Amniotic epithelial cell (primary cell): ENCODE data around the gene DCTPP1.
A peak's percentile ranks its signal among the peaks of the same experiment; 100 is the strongest.

ENCODE experiments used
- DNase-seq: peaks from one replicate; pipeline ENCODE4 v3.0.0-alpha.2; 2010; ENCODE audit warnings: low read depth

Gene DCTPP1

DNA sequence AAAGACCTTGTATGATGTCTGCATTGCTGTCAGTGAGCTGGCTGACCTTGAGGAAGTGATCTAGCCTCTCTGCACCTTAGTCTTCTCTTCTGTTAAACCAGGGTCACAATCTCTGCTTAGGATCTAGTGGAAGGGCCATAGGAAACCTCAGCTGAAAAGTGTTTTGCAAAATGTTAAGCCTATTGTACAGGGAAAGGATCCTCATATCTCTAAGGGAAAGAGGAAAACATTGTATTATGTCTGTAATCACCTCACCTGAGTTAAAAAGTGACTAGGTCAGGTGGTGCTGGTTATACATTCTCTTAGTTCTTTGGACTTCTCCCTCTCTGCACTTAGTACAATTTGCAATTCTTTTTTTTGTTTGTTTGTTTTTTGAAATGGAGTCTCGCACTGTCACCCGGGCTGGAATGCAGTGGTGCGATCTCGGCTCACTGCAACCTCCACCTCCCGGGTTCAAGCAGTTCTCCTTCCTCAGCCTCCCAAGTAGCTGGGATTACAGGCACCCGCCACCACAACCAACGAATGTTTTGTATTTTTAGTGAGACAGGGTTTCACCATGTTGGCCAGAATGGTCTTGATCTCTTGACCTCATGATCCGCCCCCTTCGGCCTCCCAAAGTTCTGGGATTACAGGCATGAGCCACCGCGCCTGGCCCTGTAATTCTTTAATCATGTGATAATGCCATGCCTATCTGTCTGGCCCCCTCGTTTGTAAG is 17.8 kb upstream of the DCTPP1 start:
- no peak for DNase-seq

DNA sequence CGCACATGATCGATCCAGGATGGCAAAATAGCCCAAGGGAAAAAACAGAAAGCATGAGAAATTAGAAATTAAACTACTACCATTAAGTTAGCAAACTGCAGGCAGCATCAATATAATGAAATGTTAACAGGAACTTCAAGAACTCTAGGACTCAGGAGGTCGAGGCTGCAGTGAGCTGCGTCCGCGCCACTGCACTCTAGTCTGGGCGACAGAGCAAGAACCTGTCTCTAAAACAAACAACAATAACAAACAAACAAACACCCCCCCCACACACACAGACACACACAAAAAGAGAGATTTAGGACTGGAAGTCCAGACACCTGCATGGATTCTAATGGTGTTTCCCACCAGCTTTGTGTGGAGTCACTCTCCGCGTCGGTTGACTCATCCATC is 16.4 kb upstream of the DCTPP1 start:
- no peak for DNase-seq

DNA sequence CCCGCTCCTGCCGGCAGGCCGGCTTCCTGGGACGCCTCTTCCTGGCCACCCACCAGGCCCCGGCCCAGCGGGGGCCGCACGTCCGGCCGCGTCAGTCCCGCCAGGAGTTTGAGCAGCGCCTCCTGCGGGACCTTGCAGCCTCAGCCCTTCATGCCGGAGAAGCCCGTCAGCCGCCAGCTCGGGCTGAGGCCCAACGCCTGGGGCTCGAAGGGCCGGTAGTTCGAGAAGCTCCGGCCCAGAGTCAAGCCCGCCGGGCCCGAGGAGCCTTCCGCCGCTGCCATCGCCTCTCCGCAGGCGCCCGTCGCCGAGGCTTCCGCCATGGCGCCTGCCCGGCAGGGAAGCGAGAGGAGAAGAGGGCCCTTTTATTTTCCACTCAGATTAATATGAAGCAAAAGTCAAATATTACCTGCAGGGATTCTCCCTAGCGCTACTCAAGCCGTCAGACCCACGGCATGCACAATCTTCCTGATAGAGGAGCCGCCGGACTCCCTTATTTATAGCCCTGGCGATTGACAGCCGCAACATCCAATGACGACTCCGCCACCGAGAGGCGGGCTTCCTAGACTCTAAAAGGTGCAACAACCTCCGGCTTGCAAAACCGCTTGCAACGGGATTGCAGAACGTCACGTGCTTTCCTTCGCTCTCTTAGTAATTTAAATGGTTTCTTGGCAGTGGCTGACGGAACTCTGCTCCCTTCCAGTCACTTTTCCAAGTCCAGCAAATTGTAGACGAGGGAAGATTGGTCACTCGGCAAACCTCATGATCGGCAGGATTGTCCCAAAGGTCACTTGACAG is 15.8 kb upstream of the DCTPP1 start, which contains the start of gene SEPHS2:
Gene SEPHS2 (minus strand): TSS at position 467 of the 795 bp plus-strand sequence. CDS start 147 bp downstream, at position 320.
- peak; percentile 98 for DNase-seq

DNA sequence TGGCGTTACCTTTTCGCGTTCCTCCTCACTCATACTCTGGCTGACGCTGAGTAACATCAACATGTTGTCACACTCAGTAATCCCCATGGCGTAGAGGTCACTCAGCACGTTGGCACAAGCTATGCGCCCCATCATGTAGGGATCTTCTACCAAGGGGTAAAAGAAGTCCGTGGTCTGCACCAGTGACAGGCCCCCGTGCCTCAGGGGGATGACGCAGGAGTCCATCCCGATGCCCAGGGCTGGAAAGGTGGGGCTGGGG is 15.2 kb upstream of the DCTPP1 start:
- DNase-seq: no peak

DNA sequence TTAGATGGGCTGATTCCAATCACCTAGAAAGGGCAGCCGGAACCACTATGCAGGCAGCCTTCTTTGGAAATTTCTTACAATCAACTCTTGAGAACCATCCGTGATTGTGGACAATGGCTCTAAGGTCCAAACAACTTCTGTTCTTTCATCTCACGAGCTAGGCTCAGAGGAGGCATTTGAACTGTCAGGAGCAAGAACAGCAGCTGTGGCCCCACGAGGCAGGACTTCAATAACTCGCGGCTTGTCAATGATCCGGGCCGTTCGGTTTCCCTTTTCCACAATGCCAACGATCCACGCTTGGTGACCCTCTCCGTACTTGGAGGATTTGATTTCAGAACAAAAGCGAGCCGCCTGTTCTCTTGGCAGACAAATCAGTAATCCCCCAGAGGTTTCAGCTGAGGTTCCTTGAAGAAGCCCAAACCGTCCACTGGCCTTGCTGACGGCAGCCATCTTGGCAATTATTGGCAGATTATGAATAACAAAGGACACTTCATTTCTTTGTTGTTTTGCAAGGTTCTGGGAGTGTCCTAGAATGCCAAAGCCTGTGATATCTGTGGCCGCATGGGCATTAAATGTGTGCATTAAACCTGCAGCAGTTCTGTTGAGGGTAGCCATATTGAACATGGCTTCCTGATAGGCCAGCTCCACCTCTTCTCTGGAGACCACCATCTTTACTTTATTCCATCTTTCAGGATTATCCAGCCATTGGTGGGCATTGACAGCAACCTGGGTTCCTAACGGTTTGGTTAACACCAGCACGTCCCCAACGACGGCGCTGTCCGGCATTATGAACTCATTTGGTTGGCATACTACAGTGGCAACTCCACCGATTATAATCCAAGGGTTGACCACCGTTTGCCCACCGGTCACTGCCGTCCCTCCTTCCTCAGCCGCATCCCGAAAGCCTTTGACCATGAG is 14.7 kb upstream of the DCTPP1 start:
- no peak for DNase-seq

DNA sequence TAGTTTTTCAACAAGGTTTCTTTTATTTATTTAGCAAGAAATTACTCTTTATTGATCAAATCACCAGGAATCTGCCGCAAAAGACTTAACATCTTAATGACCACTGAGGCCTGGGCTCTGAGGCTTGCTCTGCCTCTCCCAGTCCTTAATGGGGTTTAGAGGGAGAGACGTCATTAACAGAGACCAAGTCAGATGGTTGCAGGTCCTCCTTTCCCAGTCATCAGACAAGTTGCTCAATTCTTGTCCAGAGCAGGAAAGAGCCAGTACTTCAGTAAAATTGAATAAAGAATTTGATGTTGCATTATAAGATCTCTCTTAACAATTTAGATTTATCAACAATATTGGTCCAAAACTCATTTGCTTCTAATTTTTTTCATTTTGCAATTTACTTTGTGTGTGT is 13.8 kb upstream of the DCTPP1 start:
- DNase-seq: no peak

DNA sequence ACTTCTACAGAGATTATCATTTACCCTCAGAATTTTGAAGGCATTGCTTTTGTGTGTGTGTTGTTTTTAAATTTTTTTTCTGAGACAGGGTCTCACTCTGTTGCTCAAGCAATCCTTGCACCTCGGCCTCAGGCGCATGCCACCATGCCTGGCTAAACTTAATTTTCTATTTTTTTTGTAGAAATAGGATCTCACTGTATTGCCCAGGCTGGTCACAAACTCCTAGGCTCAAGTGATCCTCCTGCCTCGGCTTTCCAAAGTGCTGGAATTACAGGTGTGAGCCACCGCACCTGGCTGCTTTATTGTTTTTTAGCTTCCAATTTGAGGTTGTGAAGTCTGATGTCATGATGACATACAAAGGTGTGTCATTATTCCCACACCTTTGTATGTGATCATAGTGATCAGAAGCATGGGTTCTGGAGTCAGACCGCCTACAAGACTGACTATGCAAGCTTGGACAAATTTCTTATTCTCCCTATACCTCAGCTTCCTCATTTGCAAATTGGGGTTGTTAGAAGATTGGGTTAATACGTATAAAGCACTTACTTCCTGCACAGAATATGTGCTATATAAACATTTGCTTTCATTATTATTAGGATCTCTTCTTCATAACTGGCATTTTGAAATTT is 10.0 kb upstream of the DCTPP1 start:
- DNase-seq: no peak

DNA sequence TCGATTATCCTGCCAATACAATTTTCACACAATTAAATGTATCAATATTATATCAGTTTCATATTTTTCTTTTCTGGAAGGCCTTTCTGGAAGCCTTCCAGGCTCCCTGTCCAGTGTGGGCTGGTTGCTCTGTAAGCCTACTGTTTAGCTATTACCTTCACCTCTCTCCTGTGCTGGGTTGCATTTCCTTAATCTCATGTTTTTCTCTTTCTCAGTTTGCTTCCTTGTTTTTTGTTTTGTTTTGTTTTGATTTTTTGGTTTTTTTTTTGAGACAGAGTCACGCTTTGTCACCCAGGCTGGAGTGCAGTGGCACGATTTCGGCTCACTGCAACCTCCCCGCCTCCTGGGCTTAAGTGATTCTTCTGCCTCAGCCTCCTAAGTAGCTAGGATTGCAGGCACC is 9.0 kb upstream of the DCTPP1 start:
- DNase-seq: no peak

DNA sequence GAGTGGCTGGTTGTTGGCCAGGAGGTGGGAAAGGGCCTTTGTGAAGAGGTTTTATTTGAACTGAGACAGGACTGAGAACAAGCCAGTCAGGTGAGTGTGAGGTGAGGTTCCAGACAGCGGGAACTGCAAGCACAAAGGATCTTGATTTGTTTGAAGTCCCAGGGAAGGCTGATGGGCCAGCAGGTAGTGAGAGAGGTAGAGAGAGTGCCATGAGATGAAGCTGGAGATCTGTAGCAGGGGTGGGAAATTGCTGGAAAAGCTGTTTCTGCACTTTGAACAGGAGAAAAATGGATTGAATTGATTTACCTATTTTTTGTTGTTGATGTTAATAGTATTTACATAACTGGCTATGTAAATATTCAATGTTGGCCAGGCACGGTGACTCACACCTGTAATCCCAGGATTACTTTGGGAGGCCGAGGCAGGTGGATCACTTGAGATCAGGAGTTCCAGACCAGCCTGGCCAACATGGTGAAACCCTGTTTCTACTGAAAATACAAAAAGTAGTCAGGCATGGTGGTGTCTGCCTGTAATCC is 7.7 kb upstream of the DCTPP1 start:
- DNase-seq: no peak

DNA sequence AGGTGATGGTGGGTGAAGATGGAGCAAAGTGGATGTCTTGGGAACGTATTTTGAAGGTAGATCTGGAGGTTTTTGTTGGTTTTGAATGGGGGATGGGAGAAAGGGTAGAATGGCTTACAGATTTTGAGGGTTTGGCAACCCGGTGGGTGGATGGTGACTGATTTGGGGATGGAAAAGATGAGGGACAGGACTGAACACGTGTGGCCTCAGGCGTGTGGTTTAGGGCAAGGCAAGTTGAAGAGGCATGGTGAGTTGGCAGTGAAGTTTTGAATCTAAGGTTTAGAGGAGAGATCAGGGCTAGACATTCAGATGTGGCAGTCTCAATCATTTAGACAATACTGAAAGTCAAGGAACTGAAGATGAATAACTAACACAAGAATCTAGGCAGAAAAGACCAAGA is 5.0 kb upstream of the DCTPP1 start:
- DNase-seq: no peak

DNA sequence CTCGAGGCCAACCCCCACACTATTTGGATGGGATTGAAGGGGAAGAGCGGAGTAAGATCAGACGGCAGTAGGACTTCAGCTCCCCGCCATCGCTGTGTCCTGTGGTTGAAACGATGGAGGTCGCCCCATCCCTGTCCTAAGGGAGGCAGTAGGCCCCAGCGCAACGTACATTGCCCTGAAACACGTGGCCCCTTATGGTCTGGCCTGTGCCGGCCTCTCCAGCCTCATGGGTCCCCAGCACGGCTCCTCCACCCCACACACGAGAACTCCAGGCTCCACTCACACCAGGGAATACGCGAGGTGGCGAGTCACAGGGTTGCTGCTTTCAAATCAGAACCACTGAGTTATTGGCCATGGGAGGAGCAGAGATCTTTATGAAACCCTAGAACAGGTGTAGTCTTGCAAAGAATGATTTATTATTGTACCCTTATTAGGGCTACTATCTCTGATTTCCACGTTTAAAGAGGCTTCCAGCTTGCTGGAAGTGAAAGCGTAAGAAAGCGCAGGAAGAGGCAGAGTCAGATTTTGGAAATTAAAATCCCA is 669 bp upstream of the DCTPP1 start:
- DNase-seq: no peak

DNA sequence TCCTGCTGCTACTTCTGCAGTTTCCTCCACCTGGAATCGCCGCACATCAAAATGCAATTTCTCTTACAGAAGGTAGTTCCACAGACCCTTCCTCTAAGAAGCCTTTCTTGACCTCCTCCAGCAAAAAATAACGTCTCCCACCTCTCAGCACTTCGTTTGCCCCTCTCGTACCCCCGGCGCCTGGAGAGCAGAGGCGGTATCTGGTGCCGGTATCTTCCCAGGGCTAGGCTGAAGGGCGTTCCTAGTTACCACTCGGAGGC is 482 bp downstream of the DCTPP1 start:
- no peak for DNase-seq

DNA sequence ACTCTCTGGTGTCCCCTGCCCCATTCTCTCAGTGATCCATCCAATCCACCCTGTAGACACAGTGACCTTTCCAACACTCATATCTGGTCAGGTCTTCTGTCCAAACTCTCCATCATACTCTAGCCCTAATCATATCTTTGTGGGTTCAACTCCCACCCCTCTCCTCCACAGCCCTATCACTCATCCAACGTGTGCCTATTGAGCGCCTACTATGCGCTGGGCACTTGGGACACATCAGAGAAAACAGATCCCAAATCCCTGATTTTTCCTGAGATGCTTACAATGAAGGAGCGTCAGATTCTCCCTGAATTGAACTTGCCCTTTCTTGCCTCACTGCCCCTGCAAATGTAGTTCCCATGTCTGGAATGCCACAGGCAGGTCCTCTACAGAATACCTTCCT is 1.8 kb downstream of the DCTPP1 start:
- DNase-seq: no peak

DNA sequence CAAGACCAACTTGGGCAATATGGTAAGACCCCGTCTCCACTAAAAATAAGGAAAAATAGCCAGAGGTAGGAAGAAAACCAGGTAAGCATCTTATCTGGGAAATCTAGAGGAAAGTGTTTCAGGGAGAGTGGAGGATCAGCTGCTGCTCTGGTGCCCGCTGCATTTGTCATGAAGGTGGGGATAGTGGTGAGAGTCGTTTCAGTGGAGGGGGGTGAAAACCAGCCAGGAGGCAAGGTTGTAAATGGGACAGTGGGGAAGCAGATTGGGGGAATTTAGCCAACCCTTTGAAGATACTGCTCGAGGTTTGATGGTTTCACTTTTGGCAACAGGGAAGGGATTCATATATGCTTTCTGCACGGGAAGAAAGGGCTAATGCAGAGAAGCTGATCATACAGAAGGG is 8.8 kb downstream of the DCTPP1 start:
- DNase-seq: no peak

DNA sequence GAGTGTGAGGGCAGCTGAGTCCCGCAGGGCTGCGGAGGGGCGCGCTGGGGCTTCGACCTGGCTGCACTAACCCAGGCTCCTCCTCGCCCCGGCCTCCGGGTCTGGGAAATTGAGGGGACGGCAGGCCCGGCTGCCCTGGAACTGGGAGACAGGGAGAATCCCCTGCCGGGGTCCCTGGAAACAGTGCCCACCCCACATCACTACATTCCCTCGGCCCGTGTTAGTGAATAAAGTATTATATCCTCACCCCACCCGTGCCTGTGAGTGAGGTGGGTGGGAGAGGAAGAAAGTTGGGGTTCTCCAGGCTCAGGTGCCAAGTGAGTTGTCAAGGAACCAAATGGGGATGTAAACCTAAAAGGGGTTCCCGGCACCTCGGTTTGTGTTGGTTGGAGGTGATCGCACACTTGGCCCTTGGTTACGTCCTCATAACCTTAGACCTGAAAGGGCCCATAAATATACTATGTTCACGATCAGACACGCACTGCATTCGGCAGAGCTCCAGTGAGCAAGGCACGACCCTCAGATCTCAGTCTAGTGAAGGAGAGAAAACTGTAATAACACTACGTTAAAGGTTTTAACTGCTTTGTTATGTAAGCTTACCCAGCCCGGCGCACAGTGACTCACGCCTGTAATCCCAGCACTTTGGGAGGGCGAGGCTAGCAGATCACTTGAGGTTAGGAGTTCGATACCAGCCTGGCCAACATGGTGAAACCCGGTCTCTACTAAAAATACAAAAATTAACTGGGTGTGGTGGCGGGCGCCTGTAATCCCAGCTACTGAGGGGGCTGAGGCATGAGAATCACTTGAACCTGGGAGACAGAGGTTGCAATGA is 11.3 kb downstream of the DCTPP1 start:
- peak; percentile 41 for DNase-seq

DNA sequence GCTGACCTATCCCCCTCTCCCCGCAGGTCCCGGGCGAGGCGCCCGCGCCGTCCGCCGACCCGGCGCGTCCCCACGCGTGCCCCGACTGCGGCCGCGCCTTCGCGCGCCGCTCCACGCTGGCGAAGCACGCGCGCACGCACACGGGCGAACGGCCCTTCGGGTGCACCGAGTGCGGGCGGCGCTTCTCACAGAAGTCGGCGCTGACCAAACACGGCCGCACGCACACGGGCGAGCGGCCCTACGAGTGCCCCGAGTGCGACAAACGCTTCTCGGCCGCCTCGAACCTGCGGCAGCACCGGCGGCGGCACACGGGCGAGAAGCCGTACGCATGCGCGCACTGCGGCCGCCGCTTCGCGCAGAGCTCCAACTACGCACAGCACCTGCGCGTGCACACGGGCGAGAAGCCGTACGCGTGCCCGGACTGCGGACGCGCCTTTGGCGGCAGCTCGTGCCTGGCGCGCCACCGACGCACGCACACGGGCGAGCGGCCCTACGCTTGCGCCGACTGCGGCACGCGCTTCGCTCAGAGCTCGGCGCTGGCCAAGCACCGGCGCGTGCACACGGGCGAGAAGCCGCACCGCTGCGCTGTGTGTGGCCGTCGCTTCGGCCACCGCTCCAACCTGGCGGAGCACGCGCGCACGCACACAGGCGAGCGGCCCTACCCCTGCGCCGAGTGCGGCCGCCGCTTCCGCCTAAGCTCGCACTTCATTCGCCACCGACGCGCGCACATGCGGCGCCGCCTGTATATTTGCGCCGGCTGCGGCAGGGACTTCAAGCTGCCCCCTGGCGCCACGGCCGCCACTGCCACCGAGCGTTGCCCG is 12.1 kb downstream of the DCTPP1 start:
- DNase-seq: peak; percentile 91

DNA sequence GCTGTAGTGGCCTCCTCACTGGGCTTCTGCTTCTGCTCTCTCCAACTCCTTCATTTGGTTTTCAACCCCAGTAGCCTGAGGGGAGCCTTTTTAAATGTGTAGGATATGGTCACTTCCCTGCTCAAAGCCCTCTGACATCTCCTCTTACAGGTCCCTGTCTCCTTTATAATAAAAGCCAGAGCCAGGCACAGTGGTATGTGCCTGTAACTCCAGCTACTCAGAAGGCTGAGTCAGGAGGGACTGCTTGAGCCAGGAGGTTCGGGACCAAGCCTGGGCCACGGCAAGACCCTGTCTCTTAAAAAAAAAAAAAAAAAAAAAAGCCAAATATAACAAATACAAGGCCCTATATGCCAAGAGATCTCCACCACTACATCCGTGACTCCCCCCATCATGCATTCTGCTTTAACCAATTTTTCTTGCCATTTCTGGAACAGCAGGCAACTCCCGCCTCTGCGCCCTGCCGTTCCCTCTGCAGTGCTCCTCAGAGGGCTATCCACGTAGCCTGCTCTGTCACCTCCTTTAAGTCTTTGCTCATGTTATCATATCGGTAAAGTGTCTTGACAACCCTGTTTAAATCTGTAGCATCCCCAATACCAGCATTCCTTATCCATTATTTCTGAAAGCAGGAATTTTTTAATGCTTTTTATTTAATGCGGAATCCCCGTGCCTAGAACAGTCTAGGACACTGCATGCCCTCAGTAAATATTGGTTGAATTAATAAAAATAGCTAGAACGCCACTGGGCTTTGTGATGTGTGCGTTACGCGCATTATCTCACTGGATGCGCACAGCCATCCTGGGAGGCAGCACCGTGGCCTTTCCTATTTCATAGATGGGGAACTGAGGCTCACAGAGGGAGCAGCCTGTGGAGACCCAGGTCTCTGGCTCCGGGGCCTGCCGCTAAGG is 13.0 kb downstream of the DCTPP1 start:
- no peak for DNase-seq

DNA sequence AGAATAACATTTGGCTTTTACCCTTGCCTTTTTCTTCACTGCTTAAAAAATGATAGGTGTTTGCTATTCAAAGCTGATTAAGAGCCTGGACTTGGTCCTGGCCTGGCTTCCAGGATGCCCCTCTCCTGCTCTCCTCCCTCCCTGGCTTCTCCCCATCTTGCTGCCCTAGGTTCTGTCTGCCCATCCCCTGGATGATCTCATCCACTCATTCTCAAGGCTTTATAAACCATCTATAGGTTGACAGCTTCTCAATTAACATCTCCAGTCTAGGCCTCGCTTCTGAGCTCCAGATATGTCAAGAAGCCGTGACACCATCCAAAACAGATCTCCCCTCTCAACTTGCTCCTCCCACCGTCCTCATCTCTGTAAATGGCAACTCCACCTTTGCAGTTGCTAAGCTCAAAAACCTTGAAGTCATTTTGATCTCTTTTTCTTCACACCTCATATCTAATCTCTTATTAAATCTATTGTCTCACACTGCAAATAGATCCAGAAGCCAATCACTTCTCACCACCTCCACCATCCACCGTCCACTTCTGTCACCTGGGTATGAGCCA is 13.7 kb downstream of the DCTPP1 start:
- DNase-seq: no peak

DNA sequence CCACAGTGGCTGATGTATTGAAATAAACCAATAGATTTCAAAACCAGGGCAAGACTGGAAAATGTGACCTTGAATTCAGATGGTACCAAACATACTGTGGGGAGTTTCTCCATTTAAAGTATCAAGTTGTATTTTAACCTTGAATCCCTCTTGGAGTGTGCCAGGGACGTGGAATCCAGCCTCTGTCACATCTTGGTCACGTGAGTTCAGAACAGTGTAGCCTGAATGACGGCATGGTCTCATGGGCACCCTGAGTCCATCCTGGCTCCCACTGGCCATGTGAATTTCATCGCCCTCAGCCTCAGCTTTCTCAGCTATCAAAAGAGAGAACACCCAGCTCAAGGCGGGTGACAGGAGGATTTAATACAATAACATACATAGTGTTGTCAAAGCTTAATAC is 15.7 kb downstream of the DCTPP1 start:
- DNase-seq: no peak
